Cardiac fibroblast (primary cell): Measurements from ENCODE around the gene MPPED1.

ENCODE experiments used
- DNase-seq, 2 donors: peaks; one replicate each; pipeline versions ENCODE4 v3.0.0 to v3.0.0-alpha.2; 2010; ENCODE audit warnings: low read depth in 2 of 2
- H3K4me3 ChIP-seq, 2 donors: replicated peaks in 1 of 2; 1 replicate in 1 of 2; 2 replicates in 1 of 2; pipeline ENCODE4 v1.5.1; 2011; ENCODE audit warnings: low read depth in 2 of 2, low read length in 2 of 2, mild to moderate bottlenecking in 2 of 2, moderate library complexity in 1 of 2
- TF ChIP-seq, protein P1 (sequence below): IDR thresholded peaks from one replicate; pipeline ENCODE4 v1.5.1; 2011; ENCODE audit warnings: low read depth, mild to moderate bottlenecking, low read length, inconsistent platforms

MPPED1 gene

GRCh38 chr22:43491737-43492136 lies 79.9 kb downstream of the MPPED1 start:
- no peak overlapping the region for H3K4me3 ChIP-seq
- DNase-seq: no peak
- TF ChIP-seq, protein P1, sequence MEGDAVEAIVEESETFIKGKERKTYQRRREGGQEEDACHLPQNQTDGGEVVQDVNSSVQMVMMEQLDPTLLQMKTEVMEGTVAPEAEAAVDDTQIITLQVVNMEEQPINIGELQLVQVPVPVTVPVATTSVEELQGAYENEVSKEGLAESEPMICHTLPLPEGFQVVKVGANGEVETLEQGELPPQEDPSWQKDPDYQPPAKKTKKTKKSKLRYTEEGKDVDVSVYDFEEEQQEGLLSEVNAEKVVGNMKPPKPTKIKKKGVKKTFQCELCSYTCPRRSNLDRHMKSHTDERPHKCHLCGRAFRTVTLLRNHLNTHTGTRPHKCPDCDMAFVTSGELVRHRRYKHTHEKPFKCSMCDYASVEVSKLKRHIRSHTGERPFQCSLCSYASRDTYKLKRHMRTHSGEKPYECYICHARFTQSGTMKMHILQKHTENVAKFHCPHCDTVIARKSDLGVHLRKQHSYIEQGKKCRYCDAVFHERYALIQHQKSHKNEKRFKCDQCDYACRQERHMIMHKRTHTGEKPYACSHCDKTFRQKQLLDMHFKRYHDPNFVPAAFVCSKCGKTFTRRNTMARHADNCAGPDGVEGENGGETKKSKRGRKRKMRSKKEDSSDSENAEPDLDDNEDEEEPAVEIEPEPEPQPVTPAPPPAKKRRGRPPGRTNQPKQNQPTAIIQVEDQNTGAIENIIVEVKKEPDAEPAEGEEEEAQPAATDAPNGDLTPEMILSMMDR: no peak

- TF ChIP-seq, protein P1: no peak
- no peak overlapping the region for H3K4me3 ChIP-seq
- DNase-seq: no peak
These were observed 81.5 kb downstream of the MPPED1 start for GRCh38 chr22:43493297-43493696.

GRCh38 chr22:43497956-43498855 lies 86.4 kb downstream of the MPPED1 start:
- TF ChIP-seq, protein P1: no peak

GRCh38 chr22:43498856-43499253 lies 87.0 kb downstream of the MPPED1 start:
- DNase-seq: no peak
- no peak overlapping the region for H3K4me3 ChIP-seq

More at GRCh38 chr22:43497956-43498855, 86.4 kb downstream of the MPPED1 start:
- DNase-seq: no peak
- no peak overlapping the region for H3K4me3 ChIP-seq

GRCh38 chr22:43500792-43501785 lies 89.3 kb downstream of the MPPED1 start:
- no peak for DNase-seq
- TF ChIP-seq, protein P1: no peak
- no peak overlapping the region for H3K4me3 ChIP-seq

More at GRCh38 chr22:43498856-43499253, 87.0 kb downstream of the MPPED1 start:
- TF ChIP-seq, protein P1: no peak

- TF ChIP-seq, protein P1: no peak
- DNase-seq: no peak
- no peak overlapping the region for H3K4me3 ChIP-seq
These were observed 90.1 kb downstream of the MPPED1 start for GRCh38 chr22:43501878-43502277.
